ENCODE results near the gene SURF1. TPM values are rescaled to one million over a fixed set of nuclear protein-coding genes. Genes with fewer than 3 reads are reported as not detected.
A peak's percentile ranks its signal among the peaks of the same experiment; 100 is the strongest.

Gene SURF1
- total RNA-seq, 1 experiment from 2014 or later = 44.5 TPM

GRCh38 chr9:133367221-133367620 lies 10.9 kb upstream of the SURF1 start:
- H3K4me1 ChIP-seq (replicated peaks) = no peaks in the 10 kb centered on the region
- H3K4me3 ChIP-seq = no peak overlapping the region
- no peaks in the 10 kb centered on the region for H3K27me3 ChIP-seq (replicated peaks)
- no peaks in the 10 kb centered on the region for H3K9me3 ChIP-seq (replicated peaks)
- DNase-seq (ENCODE audit: low read depth in 1 of 2, low spot score in 2 of 2) = no peak
- peaks cover 97% of the 10 kb centered on the region for H3K36me3 ChIP-seq
- H3K27ac ChIP-seq = no peak overlapping the region

- no peak overlapping the region for H3K27ac ChIP-seq
- H3K4me1 ChIP-seq (replicated peaks) = no peaks in the 10 kb centered on the region
- H3K36me3 ChIP-seq = peaks cover 97% of the 10 kb centered on the region
- no peaks in the 10 kb centered on the region for H3K9me3 ChIP-seq (replicated peaks)
- no peak overlapping the region for H3K4me3 ChIP-seq
- no peaks in the 10 kb centered on the region for H3K27me3 ChIP-seq (replicated peaks)
- DNase-seq (ENCODE audit: low read depth in 1 of 2, low spot score in 2 of 2) = no peak
These were observed 10.1 kb upstream of the SURF1 start for GRCh38 chr9:133366435-133366834.

GRCh38 chr9:133362359-133363044 lies 6.2 kb upstream of the SURF1 start:
- H3K36me3 ChIP-seq = peaks cover 92% of the 10 kb centered on the region
- H3K27me3 ChIP-seq (replicated peaks) = no peaks in the 10 kb centered on the region
- H3K27ac ChIP-seq = no peak overlapping the region
- DNase-seq (ENCODE audit: low read depth in 1 of 2, low spot score in 2 of 2) = no peak
- no peaks in the 10 kb centered on the region for H3K4me1 ChIP-seq (replicated peaks)
- no peak overlapping the region for H3K4me3 ChIP-seq
- H3K9me3 ChIP-seq (replicated peaks) = no peaks in the 10 kb centered on the region

GRCh38 chr9:133361507-133362092 lies 5.3 kb upstream of the SURF1 start:
- H3K27ac ChIP-seq = no peak overlapping the region
- no peaks in the 10 kb centered on the region for H3K27me3 ChIP-seq (replicated peaks)
- no peaks in the 10 kb centered on the region for H3K9me3 ChIP-seq (replicated peaks)
- DNase-seq (ENCODE audit: low read depth in 1 of 2, low spot score in 2 of 2) = no peak
- H3K4me1 ChIP-seq (replicated peaks) = peaks cover 6% of the 10 kb centered on the region
- no peak overlapping the region for H3K4me3 ChIP-seq
- H3K36me3 ChIP-seq = peaks cover 87% of the 10 kb centered on the region

- peaks cover 6% of the 10 kb centered on the region for H3K4me1 ChIP-seq (replicated peaks)
- H3K9me3 ChIP-seq (replicated peaks) = no peaks in the 10 kb centered on the region
- no peak overlapping the region for H3K27ac ChIP-seq
- peaks cover 78% of the 10 kb centered on the region for H3K36me3 ChIP-seq
- H3K27me3 ChIP-seq (replicated peaks) = no peaks in the 10 kb centered on the region
- no peak overlapping the region for H3K4me3 ChIP-seq
- no peak for DNase-seq (ENCODE audit: low read depth in 1 of 2, low spot score in 2 of 2)
These were observed 4.4 kb upstream of the SURF1 start for GRCh38 chr9:133360400-133361393.

- no peak for DNase-seq (ENCODE audit: low read depth in 1 of 2, low spot score in 2 of 2)
- Histone ChIP-seq H3K27me3 (replicated peaks) (no peaks in the 10 kb centered on the region), H3K4me1 (replicated peaks) (peaks cover 13% of the 10 kb centered on the region), H3K27ac (no peak overlapping the region), H3K9me3 (replicated peaks) (no peaks in the 10 kb centered on the region), H3K36me3 (peaks cover 70% of the 10 kb centered on the region), H3K4me3 (no peak overlapping the region)
These were observed 3.3 kb upstream of the SURF1 start for GRCh38 chr9:133359399-133360175.

GRCh38 chr9:133357656-133358055 lies 1.4 kb upstream of the SURF1 start:
- no peak for DNase-seq (ENCODE audit: low read depth in 1 of 2, low spot score in 2 of 2)
- Histone ChIP-seq H3K4me1 (replicated peaks) (peaks cover 13% of the 10 kb centered on the region), H3K27me3 (replicated peaks) (no peaks in the 10 kb centered on the region), H3K9me3 (replicated peaks) (no peaks in the 10 kb centered on the region), H3K27ac (no peak overlapping the region), H3K36me3 (peaks cover 72% of the 10 kb centered on the region), H3K4me3 (no peak overlapping the region)

- no peaks in the 10 kb centered on the region for H3K27me3 ChIP-seq (replicated peaks)
- no peak for DNase-seq (ENCODE audit: low read depth in 1 of 2, low spot score in 2 of 2)
- peaks cover 13% of the 10 kb centered on the region for H3K4me1 ChIP-seq (replicated peaks)
- peak overlapping the region; percentile 64 for H3K4me3 ChIP-seq
- no peak overlapping the region for H3K27ac ChIP-seq
- H3K36me3 ChIP-seq = peaks cover 72% of the 10 kb centered on the region
- H3K9me3 ChIP-seq (replicated peaks) = no peaks in the 10 kb centered on the region
These were observed 368 bp downstream of the SURF1 start for GRCh38 chr9:133355881-133356357.

GRCh38 chr9:133354766-133355165 lies 1.5 kb downstream of the SURF1 start:
- Histone ChIP-seq H3K27me3 (replicated peaks) (no peaks in the 10 kb centered on the region), H3K4me1 (replicated peaks) (peaks cover 15% of the 10 kb centered on the region), H3K9me3 (replicated peaks) (no peaks in the 10 kb centered on the region), H3K27ac (no peak overlapping the region), H3K36me3 (peaks cover 72% of the 10 kb centered on the region), H3K4me3 (no peak overlapping the region; the same call in 1 of the 2 replicates)
- DNase-seq (ENCODE audit: low read depth in 1 of 2, low spot score in 2 of 2) = no peak

GRCh38 chr9:133353548-133353947 lies 2.7 kb downstream of the SURF1 start:
- no peaks in the 10 kb centered on the region for H3K9me3 ChIP-seq (replicated peaks)
- no peaks in the 10 kb centered on the region for H3K27me3 ChIP-seq (replicated peaks)
- no peak overlapping the region for H3K4me3 ChIP-seq
- peaks cover 26% of the 10 kb centered on the region for H3K4me1 ChIP-seq (replicated peaks)
- no peak for DNase-seq (ENCODE audit: low read depth in 1 of 2, low spot score in 2 of 2)
- peaks cover 72% of the 10 kb centered on the region for H3K36me3 ChIP-seq
- no peak overlapping the region for H3K27ac ChIP-seq

- no peaks in the 10 kb centered on the region for H3K9me3 ChIP-seq (replicated peaks)
- DNase-seq (ENCODE audit: low read depth in 1 of 2, low spot score in 2 of 2) = no peak
- H3K4me1 ChIP-seq (replicated peaks) = peaks cover 26% of the 10 kb centered on the region
- no peaks in the 10 kb centered on the region for H3K27me3 ChIP-seq (replicated peaks)
- no peak overlapping the region for H3K27ac ChIP-seq
- H3K4me3 ChIP-seq = no peak overlapping the region
- peaks cover 74% of the 10 kb centered on the region for H3K36me3 ChIP-seq
These were observed 3.5 kb downstream of the SURF1 start for GRCh38 chr9:133352635-133353340.

GRCh38 chr9:133351908-133352634 lies 4.2 kb downstream of the SURF1 start:
- Histone ChIP-seq H3K27me3 (replicated peaks) (no peaks in the 10 kb centered on the region), H3K36me3 (peaks cover 69% of the 10 kb centered on the region), H3K4me1 (replicated peaks) (peaks cover 25% of the 10 kb centered on the region), H3K9me3 (replicated peaks) (no peaks in the 10 kb centered on the region), H3K27ac (no peak overlapping the region), H3K4me3 (no peak overlapping the region)
- DNase-seq (ENCODE audit: low read depth in 1 of 2, low spot score in 2 of 2) = peak in 1 of 2 experiments; percentile 57
